H1 (cell line): ENCODE results near the gene THADA. TPM values are rescaled to one million over a fixed set of nuclear protein-coding genes. Genes with fewer than 3 reads are reported as not detected.

ENCODE experiments used
- CHD7 ChIP-seq: fragments of 300-600 bp; sonication (generic); IDR thresholded peaks from 2 replicates; pipeline ENCODE4 v1.7.1; 2012; ENCODE audit warnings: low read length, moderate library complexity, mild to moderate bottlenecking, inconsistent platforms; ENCODE audit not compliant: insufficient replicate concordance
- CREB1 ChIP-seq: IDR thresholded peaks from 2 replicates; pipeline ENCODE4 v1.6.1; 2012; ENCODE audit warnings: inconsistent platforms
- CTBP2 ChIP-seq: IDR thresholded peaks from 2 replicates; pipeline ENCODE4 v1.7.0; 2011; ENCODE audit warnings: borderline replicate concordance, mild to moderate bottlenecking, moderate library complexity, mixed read lengths, low read length; ENCODE audit not compliant: insufficient read depth, insufficient read length
- MAX ChIP-seq: IDR thresholded peaks from 2 replicates; pipeline ENCODE4 v1.6.1; 2012; ENCODE audit warnings: inconsistent platforms
- SP1 ChIP-seq: IDR thresholded peaks from 2 replicates; pipeline ENCODE4 v1.6.1; 2011; ENCODE audit warnings: low read depth, low read length
- TAF7 ChIP-seq: optimal IDR thresholded peaks from 2 replicates; pipeline ENCODE3; 2011; ENCODE audit warnings: low read depth, mild to moderate bottlenecking, inconsistent platforms, low read length, moderate library complexity, borderline replicate concordance
- USF2 ChIP-seq: IDR thresholded peaks from 2 replicates; pipeline ENCODE4 v1.6.1; 2011; ENCODE audit warnings: low read length, improper control_type of control experiment
- polyA plus RNA-seq, 7 experiments: library from polyadenylated mRNA; depleted of rRNA in 3 of 7; stranded (reverse) in 5 of 7; unstranded in 2 of 7; fragments of >200 nt in 5 of 7; fragments of 200-250 nt in 2 of 7; gene quantifications; 1 replicate in 5 of 7; 2 replicates in 1 of 7; 4 replicates in 1 of 7; pipeline versions ENCODE4 v1.2.1 to v1.2.3, GENCODE V29; 2011 to 2013; ENCODE audit warnings: missing spikeins in 2 of 7, mixed read lengths in 2 of 7
- total RNA-seq: library from RNA; stranded (reverse); fragmentation: NEBNext Ultra II Directional; extraction: Animal tissue kit (Norgen Biotek cat#: 25700); gene quantifications from 2 replicates; pipeline ENCODE4 v1.2.1, GENCODE V29; 2021

THADA gene
- total and polyA plus RNA-seq, 2 of the 8 experiments (the other 6 are each of a cell fraction or from before 2014, with no cell fraction given), result 22.4 to 26.8 TPM

GRCh38 chr2:43217228-43218154 is 378.3 kb downstream of the THADA start (continued):
- TF ChIP-seq CHD7 (peak; percentile 55), MAX (peak; percentile 78; the same call in 1 of the 2 replicates), CTBP2 (peak; percentile 96), TAF7 (peak; percentile 53), CREB1 (no peak; the same call in 1 of the 2 replicates), USF2 (0 out of 2 replicates have a peak, but pooled peaks have one; percentile 17), SP1 (no peak; the same call in 1 of the 2 replicates)
